WTC11 (cell line): ENCODE measurements around the gene B9D2. TPM values are rescaled to one million over a fixed set of nuclear protein-coding genes. Genes with fewer than 3 reads are reported as not detected.
A peak's percentile ranks its signal among the peaks of the same experiment; 100 is the strongest.

Experiments used
- ARID4B ChIP-seq: sonication (generic); formaldehyde crosslinking; IDR thresholded peaks from 2 replicates; pipeline ENCODE4 v1.8.0; 2023; ENCODE audit warnings: missing genetic modification reagents, mild to moderate bottlenecking, borderline replicate concordance
- ATF2 ChIP-seq: sonication (generic); formaldehyde crosslinking; IDR thresholded peaks from 2 replicates; pipeline ENCODE4 v1.8.1; 2022; ENCODE audit warnings: low read depth, missing genetic modification reagents, borderline replicate concordance
- CREB1 ChIP-seq: sonication (generic); formaldehyde crosslinking; IDR thresholded peaks from 2 replicates; pipeline ENCODE4 v1.8.0; 2023; ENCODE audit warnings: mild to moderate bottlenecking, missing genetic modification reagents
- CTCF ChIP-seq: fragments of 200-600 bp; IDR thresholded peaks from 2 replicates; pipeline ENCODE4 v1.8.0; 2022; ENCODE audit warnings: antibody characterized with exemption
- ELF4 ChIP-seq: sonication (generic); formaldehyde crosslinking; IDR thresholded peaks from 2 replicates; pipeline ENCODE4 v1.8.1; 2022; ENCODE audit warnings: low read depth, mild to moderate bottlenecking, moderate library complexity, missing genetic modification reagents
- ESRRA ChIP-seq: sonication (generic); formaldehyde crosslinking; IDR thresholded peaks from 2 replicates; pipeline ENCODE4 v1.8.1; 2022; ENCODE audit warnings: mild to moderate bottlenecking, missing genetic modification reagents, borderline replicate concordance
- JAZF1 ChIP-seq: fragments of 250-450 bp; sonication (Bioruptor Pico); IDR thresholded peaks from 2 replicates; pipeline ENCODE4 v1.9.0; 2021; ENCODE audit warnings: moderate library complexity, mild to moderate bottlenecking, inconsistent platforms
- MYBL2 ChIP-seq: sonication (generic); formaldehyde crosslinking; IDR thresholded peaks from 2 replicates; pipeline ENCODE4 v1.8.1; 2023; ENCODE audit warnings: mild to moderate bottlenecking, moderate library complexity, missing genetic modification reagents
- NFE2L1 ChIP-seq: sonication (generic); formaldehyde crosslinking; IDR thresholded peaks from 2 replicates; pipeline ENCODE4 v1.8.1; 2023; ENCODE audit warnings: missing genetic modification reagents
- NR1H2 ChIP-seq: sonication (generic); formaldehyde crosslinking; IDR thresholded peaks from 2 replicates; pipeline ENCODE4 v1.9.0; 2021; ENCODE audit warnings: mild to moderate bottlenecking, moderate library complexity, missing genetic modification reagents
- NR2C2 ChIP-seq: sonication (generic); formaldehyde crosslinking; IDR thresholded peaks from 2 replicates; pipeline ENCODE4 v1.8.0; 2022; ENCODE audit warnings: mild to moderate bottlenecking, missing genetic modification reagents
- ZNF263 ChIP-seq: sonication (generic); formaldehyde crosslinking; IDR thresholded peaks from 2 replicates; pipeline ENCODE4 v1.8.1; 2022; ENCODE audit warnings: low read depth, mild to moderate bottlenecking, moderate library complexity, missing genetic modification reagents
- ZNF281 ChIP-seq: sonication (generic); formaldehyde crosslinking; IDR thresholded peaks from 2 replicates; pipeline ENCODE4 v1.8.0; 2023; ENCODE audit warnings: mild to moderate bottlenecking, missing genetic modification reagents
- ZNF396 ChIP-seq: fragments of 250-450 bp; sonication (Bioruptor Pico); IDR thresholded peaks from 2 replicates; pipeline ENCODE4 v1.8.0; 2021; ENCODE audit warnings: mild to moderate bottlenecking, moderate library complexity, borderline replicate concordance
- ZNF416 ChIP-seq: fragments of 250-450 bp; sonication (Bioruptor Pico); IDR thresholded peaks from 2 replicates; pipeline ENCODE4 v1.9.0; 2021; ENCODE audit warnings: mild to moderate bottlenecking, inconsistent platforms
- ZNF671 ChIP-seq: fragments of 250-450 bp; sonication (Bioruptor Pico); IDR thresholded peaks from 2 replicates; pipeline ENCODE4 v1.8.0; 2021; ENCODE audit warnings: mild to moderate bottlenecking
- total RNA-seq: library from RNA; stranded (reverse); gene quantifications from 3 replicates; pipeline ENCODE4 v1.2.3, GENCODE V29; 2021
- TF ChIP-seq, protein P1 (sequence below): sonication (generic); formaldehyde crosslinking; IDR thresholded peaks from 2 replicates; pipeline ENCODE4 v1.8.1; 2022; ENCODE audit warnings: mild to moderate bottlenecking, moderate library complexity, missing genetic modification reagents
- TF ChIP-seq, protein P2 (sequence below): sonication (generic); formaldehyde crosslinking; IDR thresholded peaks from 2 replicates; pipeline ENCODE4 v1.8.1; 2022; ENCODE audit warnings: missing genetic modification reagents, borderline replicate concordance
- TF ChIP-seq, protein P3 (sequence below): sonication (generic); formaldehyde crosslinking; IDR thresholded peaks from 2 replicates; pipeline ENCODE4 v1.8.1; 2022; ENCODE audit warnings: low read depth, mild to moderate bottlenecking, moderate library complexity, missing genetic modification reagents, borderline replicate concordance
- TF ChIP-seq, protein P4 (sequence below): sonication (generic); formaldehyde crosslinking; IDR thresholded peaks from 2 replicates; pipeline ENCODE4 v1.8.1; 2022; ENCODE audit warnings: mild to moderate bottlenecking, missing genetic modification reagents, moderate library complexity, borderline replicate concordance

The B9D2 gene
- total RNA-seq, 1 experiment from 2014 or later, result 4.7 TPM

DNA sequence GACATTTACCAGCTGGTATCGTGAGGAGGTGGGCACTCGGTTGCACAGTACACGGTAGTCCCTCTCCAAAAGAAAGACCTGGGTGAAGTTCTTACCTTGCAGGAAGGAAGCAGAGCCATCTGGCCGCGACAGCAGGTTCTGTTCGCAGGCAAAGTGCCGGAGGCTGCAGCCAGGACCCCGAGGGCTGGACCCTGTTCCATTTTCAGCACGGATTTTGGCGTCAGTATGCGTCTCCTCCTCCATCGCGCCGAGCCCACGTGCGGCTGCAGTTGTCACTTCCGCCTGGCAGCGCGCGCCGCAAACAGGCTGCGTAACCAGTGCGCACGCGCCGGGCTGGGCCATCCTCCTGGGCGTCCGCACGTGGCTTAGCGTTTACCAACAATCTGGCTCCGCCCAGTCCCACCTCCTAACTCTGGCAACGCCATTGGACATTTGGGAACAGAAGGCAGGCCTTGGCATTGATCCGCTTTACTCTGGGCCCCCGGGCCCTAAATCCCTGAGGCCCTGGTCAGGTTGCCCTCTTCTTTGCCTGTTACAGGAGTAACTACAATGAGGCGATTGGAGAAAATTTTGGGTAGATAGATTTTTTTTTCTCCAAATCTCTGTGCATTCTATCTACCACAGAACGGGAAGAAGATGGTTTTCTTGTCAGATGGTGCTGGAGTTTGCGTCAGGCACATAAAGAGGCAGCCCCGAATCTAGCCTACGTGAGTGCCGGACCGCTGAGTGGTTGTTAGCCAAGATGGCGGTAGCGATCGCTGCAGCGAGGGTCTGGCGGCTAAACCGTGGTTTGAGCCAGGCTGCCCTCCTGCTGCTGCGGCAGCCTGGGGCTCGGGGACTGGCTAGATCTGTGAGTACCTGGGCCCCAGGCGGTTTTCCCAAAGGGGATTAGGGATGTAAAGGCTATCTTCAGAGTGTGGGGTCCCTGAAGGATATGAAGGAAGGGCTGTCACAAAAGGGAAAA is 33.4 kb upstream of the B9D2 start, which contains the start of the genes BCKDHA and EXOSC5 (continued):
- TF ChIP-seq CREB1 (CRISPR knock-in tag) (no peak; the same call in 1 of the 2 replicates), CTCF (no peak), ATF2 (CRISPR knock-in tag) (no peak), ZNF263 (CRISPR knock-in tag) (no peak), JAZF1 (CRISPR knock-in tag) (no peak), MYBL2 (CRISPR knock-in tag) (no peak; the same call in 1 of the 2 replicates), ELF4 (no peak), ESRRA (CRISPR knock-in tag) (no peak), NFE2L1 (CRISPR knock-in tag) (no peak; the same call in 1 of the 2 replicates), ZNF416 (no peak), ARID4B (CRISPR knock-in tag) (peak; percentile 90; the same call in 1 of the 2 replicates), ZNF396 (CRISPR knock-in tag) (no peak), ZNF671 (CRISPR knock-in tag) (no peak), ZNF281 (CRISPR knock-in tag) (no peak), NR1H2 (CRISPR knock-in tag) (no peak), NR2C2 (no peak)
- TF ChIP-seq, protein P1, sequence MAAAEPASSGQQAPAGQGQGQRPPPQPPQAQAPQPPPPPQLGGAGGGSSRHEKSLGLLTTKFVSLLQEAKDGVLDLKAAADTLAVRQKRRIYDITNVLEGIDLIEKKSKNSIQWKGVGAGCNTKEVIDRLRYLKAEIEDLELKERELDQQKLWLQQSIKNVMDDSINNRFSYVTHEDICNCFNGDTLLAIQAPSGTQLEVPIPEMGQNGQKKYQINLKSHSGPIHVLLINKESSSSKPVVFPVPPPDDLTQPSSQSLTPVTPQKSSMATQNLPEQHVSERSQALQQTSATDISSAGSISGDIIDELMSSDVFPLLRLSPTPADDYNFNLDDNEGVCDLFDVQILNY (CRISPR knock-in tag), result 0 out of 2 replicates have a peak, but pooled peaks have one; percentile 69
- TF ChIP-seq, protein P2, sequence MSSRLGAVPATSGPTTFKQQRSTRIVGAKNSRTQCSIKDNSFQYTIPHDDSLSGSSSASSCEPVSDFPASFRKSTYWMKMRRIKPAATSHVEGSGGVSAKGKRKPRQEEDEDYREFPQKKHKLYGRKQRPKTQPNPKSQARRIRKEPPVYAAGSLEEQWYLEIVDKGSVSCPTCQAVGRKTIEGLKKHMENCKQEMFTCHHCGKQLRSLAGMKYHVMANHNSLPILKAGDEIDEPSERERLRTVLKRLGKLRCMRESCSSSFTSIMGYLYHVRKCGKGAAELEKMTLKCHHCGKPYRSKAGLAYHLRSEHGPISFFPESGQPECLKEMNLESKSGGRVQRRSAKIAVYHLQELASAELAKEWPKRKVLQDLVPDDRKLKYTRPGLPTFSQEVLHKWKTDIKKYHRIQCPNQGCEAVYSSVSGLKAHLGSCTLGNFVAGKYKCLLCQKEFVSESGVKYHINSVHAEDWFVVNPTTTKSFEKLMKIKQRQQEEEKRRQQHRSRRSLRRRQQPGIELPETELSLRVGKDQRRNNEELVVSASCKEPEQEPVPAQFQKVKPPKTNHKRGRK, result no peak
- TF ChIP-seq, protein P3, sequence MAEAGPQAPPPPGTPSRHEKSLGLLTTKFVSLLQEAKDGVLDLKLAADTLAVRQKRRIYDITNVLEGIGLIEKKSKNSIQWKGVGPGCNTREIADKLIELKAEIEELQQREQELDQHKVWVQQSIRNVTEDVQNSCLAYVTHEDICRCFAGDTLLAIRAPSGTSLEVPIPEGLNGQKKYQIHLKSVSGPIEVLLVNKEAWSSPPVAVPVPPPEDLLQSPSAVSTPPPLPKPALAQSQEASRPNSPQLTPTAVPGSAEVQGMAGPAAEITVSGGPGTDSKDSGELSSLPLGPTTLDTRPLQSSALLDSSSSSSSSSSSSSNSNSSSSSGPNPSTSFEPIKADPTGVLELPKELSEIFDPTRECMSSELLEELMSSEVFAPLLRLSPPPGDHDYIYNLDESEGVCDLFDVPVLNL (CRISPR knock-in tag), result no peak
- TF ChIP-seq, protein P4, sequence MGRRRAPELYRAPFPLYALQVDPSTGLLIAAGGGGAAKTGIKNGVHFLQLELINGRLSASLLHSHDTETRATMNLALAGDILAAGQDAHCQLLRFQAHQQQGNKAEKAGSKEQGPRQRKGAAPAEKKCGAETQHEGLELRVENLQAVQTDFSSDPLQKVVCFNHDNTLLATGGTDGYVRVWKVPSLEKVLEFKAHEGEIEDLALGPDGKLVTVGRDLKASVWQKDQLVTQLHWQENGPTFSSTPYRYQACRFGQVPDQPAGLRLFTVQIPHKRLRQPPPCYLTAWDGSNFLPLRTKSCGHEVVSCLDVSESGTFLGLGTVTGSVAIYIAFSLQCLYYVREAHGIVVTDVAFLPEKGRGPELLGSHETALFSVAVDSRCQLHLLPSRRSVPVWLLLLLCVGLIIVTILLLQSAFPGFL, result no peak
